GM23248 (cell line): Measurements from ENCODE around the gene SLC9A9. TPM values are rescaled to one million over a fixed set of nuclear protein-coding genes. Genes with fewer than 3 reads are reported as not detected.

ENCODE experiments used
- DNase-seq: peaks from one replicate; pipeline ENCODE4 v3.0.0-alpha.2; 2015
- H2AFZ ChIP-seq: fragments of 200-600 bp; sonication (generic); 2 replicates; pipeline ENCODE4 v1.6.1; 2016; ENCODE audit warnings: antibody characterized with exemption
- H3F3A ChIP-seq: fragments of 200-600 bp; sonication (generic); 2 replicates; pipeline ENCODE4 v1.6.1; 2016; ENCODE audit warnings: mild to moderate bottlenecking, antibody characterized with exemption, mixed run types; ENCODE audit not compliant: insufficient read depth
- H3K27ac ChIP-seq: fragments of 200-600 bp; sonication (generic); 2 replicates; pipeline ENCODE4 v1.5.1; 2016; ENCODE audit warnings: mild to moderate bottlenecking
- H3K27me3 ChIP-seq: fragments of 200-600 bp; sonication (generic); replicated peaks from 2 replicates; pipeline ENCODE4 v1.6.1; 2016; ENCODE audit warnings: mild to moderate bottlenecking; ENCODE audit not compliant: insufficient read depth
- H3K36me3 ChIP-seq: fragments of 200-600 bp; sonication (generic); 2 replicates; pipeline ENCODE4 v1.6.1; 2016; ENCODE audit warnings: low read depth, mild to moderate bottlenecking
- H3K4me1 ChIP-seq: fragments of 200-600 bp; sonication (generic); 2 replicates; pipeline ENCODE4 v1.6.1; 2016; ENCODE audit warnings: mild to moderate bottlenecking; ENCODE audit not compliant: insufficient read depth
- H3K4me2 ChIP-seq: fragments of 200-600 bp; sonication (generic); one replicate; pipeline ENCODE4 v1.6.1; 2016; ENCODE audit warnings: mild to moderate bottlenecking; ENCODE audit not compliant: unreplicated experiment
- H3K4me3 ChIP-seq: fragments of 200-600 bp; sonication (generic); 2 replicates; pipeline ENCODE4 v1.5.1; 2016; ENCODE audit warnings: mild to moderate bottlenecking
- H3K79me2 ChIP-seq: fragments of 200-600 bp; sonication (generic); 2 replicates; pipeline ENCODE4 v1.6.1; 2016; ENCODE audit warnings: mild to moderate bottlenecking; ENCODE audit not compliant: insufficient read depth
- H3K9ac ChIP-seq: fragments of 200-600 bp; sonication (generic); 2 replicates; pipeline ENCODE4 v1.6.1; 2016; ENCODE audit warnings: mild to moderate bottlenecking
- H3K9me2 ChIP-seq: fragments of 200-600 bp; sonication (generic); 2 replicates; pipeline ENCODE4 v1.6.1; 2016; ENCODE audit warnings: mixed run types, mild to moderate bottlenecking, moderate library complexity; ENCODE audit not compliant: insufficient read depth
- H3K9me3 ChIP-seq: fragments of 200-600 bp; sonication (generic); one replicate; pipeline ENCODE4 v1.6.1; 2017; ENCODE audit warnings: low read depth
- H4K20me1 ChIP-seq: fragments of 200-600 bp; sonication (generic); 2 replicates; pipeline ENCODE4 v1.6.0; 2016; ENCODE audit not compliant: insufficient read depth
- EZH2 ChIP-seq: fragments of 200-600 bp; sonication (generic); IDR thresholded peaks from 2 replicates; pipeline ENCODE4 v1.6.1; 2018; ENCODE audit warnings: antibody characterized with exemption, mild to moderate bottlenecking; ENCODE audit not compliant: insufficient read depth, poor library complexity, severe bottlenecking
- EZH2phosphoT487 ChIP-seq: fragments of 200-600 bp; sonication (generic); IDR thresholded peaks from 2 replicates; pipeline ENCODE4 v1.6.1; 2018; ENCODE audit warnings: antibody characterized with exemption, moderate library complexity, mild to moderate bottlenecking, low read depth; ENCODE audit not compliant: insufficient read depth
- WGBS, 2 experiments: methylation state at CpG; one replicate each; pipeline ENCODE4 v1.1.6; 2015 to 2017; ENCODE audit warnings: low lambda C conversion rate in 2 of 2, low coverage in 1 of 2; ENCODE audit errors: missing lambda C conversion rate in 2 of 2; 5-methylcytosine and 5-hydroxymethylcytosine counted together
- in situ Hi-C: fragments of 300-500 bp; cut with MboI; formaldehyde crosslinking; loops from 2 replicates; pipeline ENCODE4 v1.15.0; 2020
- polyA plus RNA-seq: library from polyadenylated mRNA; unstranded; fragments of >200 nt; fragmentation: Nextera tagmentation; extraction: Ambion mirVana; gene quantifications from 2 replicates; pipeline ENCODE4 v1.2.1, GENCODE V29; 2016
- total RNA-seq: library from RNA; depleted of rRNA; stranded (reverse); fragments of >200 nt; shearing (Covaris generic); gene quantifications from 2 replicates; pipeline ENCODE4 v1.2.3, GENCODE V29; 2014

Gene SLC9A9
- total and polyA plus RNA-seq, 2 experiments from 2014 or later, result 2.8 to 3.2 TPM

GRCh38 chr3:143581972-143582722 is 266.1 kb downstream of the SLC9A9 start:
- Histone ChIP-seq H4K20me1 (no peaks in the 10 kb centered on the region), H3F3A (0 out of 2 replicates have a peak, but pooled peaks cover 5% of the 10 kb centered on the region), H3K79me2 (no peaks in the 10 kb centered on the region), H3K9ac (no peak overlapping the region), H3K27ac (no peak overlapping the region), H3K4me2 (no peak overlapping the region), H3K9me3 (no peaks in the 10 kb centered on the region), H3K27me3 (no peaks in the 10 kb centered on the region), H2AFZ (no peak overlapping the region), H3K9me2 (no peaks in the 10 kb centered on the region), H3K4me1 (peaks cover 7% of the 10 kb centered on the region; the same call in 1 of the 2 replicates), H3K4me3 (no peak overlapping the region), H3K36me3 (no peaks in the 10 kb centered on the region)
- in situ Hi-C loops, result no loop called here
- no peak for TF ChIP-seq EZH2
- TF ChIP-seq EZH2phosphoT487, result no peak
- WGBS, 2 experiments, result 88% methylated on average over 6 of the region's 6 CpGs
- no peak for DNase-seq

DNA sequence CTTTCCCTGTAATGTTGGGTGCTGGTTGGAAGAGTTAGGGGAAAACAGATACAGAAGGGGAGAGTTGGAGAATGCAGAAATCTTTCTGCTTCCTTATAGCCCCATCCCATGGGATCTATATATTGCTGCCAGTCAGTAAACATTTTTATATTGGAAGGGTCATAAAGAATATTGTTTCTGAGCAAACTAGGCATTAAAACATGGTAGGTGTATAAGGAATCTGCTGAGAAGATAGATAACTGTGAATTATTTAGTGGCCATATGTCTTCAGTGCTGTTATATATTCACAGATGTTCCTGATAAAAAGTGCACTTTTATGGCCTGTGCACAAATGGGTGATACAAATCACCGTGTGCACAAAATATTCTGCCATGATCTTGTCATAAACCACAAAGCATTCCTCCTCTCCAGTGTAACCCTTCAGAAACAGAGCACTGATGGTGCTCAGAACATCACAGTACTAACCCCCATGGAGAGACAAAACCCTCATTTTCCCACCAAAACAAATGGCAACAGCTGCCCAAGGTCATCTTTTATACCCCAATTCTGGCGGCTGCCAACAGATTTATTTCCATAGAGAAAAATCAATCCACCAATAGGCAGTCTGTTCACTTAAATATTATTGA is 269.3 kb downstream of the SLC9A9 start:
- Histone ChIP-seq H3K27ac (no peak overlapping the region), H3K4me2 (no peak overlapping the region), H2AFZ (no peak overlapping the region), H4K20me1 (no peaks in the 10 kb centered on the region), H3K9me2 (no peaks in the 10 kb centered on the region), H3K79me2 (no peaks in the 10 kb centered on the region), H3K9me3 (no peaks in the 10 kb centered on the region), H3F3A (no peaks in the 10 kb centered on the region), H3K4me3 (no peak overlapping the region), H3K36me3 (no peaks in the 10 kb centered on the region), H3K27me3 (no peaks in the 10 kb centered on the region), H3K9ac (no peak overlapping the region), H3K4me1 (no peaks in the 10 kb centered on the region)
- in situ Hi-C loops, result no loop called here
- 71 to 79% methylated on average over 2 of the region's 2 CpGs for WGBS, 2 experiments
- no peak for DNase-seq
- no peak for TF ChIP-seq EZH2phosphoT487
- no peak for TF ChIP-seq EZH2

DNA sequence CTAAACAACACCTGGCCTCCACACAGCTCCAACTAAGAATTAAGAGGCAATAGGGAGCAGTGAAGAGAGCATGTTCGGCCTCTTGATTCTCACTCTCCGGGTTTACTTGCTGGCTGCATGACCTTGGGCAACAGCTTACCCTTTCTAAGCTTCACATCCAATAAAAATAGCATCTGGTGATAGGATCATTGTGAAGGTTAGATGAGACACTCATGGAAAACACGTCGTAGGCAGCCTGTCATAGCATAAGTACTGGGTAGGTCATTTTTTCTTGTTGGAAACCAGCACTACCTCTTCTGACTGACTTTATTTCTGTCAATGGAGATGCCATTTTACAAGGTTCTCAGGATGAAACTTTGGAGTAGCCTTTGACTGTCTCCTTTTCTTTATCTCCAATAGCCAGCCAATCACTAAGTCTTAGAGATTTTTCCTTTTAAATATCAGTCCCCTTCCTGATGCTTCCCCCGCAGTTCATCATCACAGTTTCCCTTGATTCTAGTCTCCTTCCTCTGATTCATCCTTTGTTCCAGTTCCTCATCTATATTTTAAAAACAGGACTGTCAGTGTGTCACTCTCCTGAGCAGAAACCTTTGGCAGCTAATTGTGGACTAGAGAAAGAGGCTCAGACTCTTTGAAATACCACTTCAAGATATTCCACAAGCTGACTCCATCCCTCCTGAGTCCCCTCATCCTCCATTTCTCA is 271.5 kb downstream of the SLC9A9 start:
- H3K36me3 ChIP-seq, result no peaks in the 10 kb centered on the region
- H2AFZ ChIP-seq, result no peak overlapping the region
- H3K79me2 ChIP-seq, result no peaks in the 10 kb centered on the region
- TF ChIP-seq EZH2phosphoT487, result no peak
- no peak for TF ChIP-seq EZH2
- no peaks in the 10 kb centered on the region for H4K20me1 ChIP-seq
- H3K9ac ChIP-seq, result no peak overlapping the region
- 94 to 97% methylated on average over 5 of the region's 5 CpGs for WGBS, 2 experiments
- no peaks in the 10 kb centered on the region for H3K4me1 ChIP-seq
- no peak overlapping the region for H3K27ac ChIP-seq
- in situ Hi-C loops, result no loop called here
- no peak overlapping the region for H3K4me3 ChIP-seq
- H3K9me3 ChIP-seq, result no peaks in the 10 kb centered on the region
- no peak overlapping the region for H3K4me2 ChIP-seq
- no peaks in the 10 kb centered on the region for H3K27me3 ChIP-seq
- DNase-seq, result no peak
- no peaks in the 10 kb centered on the region for H3K9me2 ChIP-seq
- no peaks in the 10 kb centered on the region for H3F3A ChIP-seq

DNA sequence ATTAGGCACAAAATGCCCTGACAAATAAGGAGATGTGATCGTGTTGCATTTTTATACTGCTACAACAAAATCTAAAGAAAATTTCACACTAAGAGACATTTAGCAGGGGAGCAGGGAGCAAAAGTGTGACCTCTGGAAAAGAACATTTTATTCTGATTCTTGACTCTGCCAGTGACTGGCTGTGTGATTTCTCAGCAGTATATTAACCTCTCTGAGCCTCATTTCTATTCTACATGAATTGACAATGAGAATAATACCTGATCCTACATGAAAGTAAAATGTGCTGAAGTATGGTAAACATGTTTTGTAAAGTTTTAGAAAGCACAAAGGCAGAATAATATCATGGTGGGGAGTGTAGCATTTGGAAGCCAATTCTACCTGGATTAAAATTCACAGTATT is 273.3 kb downstream of the SLC9A9 start:
- DNase-seq, result no peak
- Histone ChIP-seq H3K4me3 (no peak overlapping the region), H2AFZ (no peak overlapping the region), H3K27me3 (no peaks in the 10 kb centered on the region), H3K79me2 (no peaks in the 10 kb centered on the region), H3K9me3 (no peaks in the 10 kb centered on the region), H3K36me3 (no peaks in the 10 kb centered on the region), H3K4me2 (no peak overlapping the region), H3K9ac (no peak overlapping the region), H3K4me1 (no peaks in the 10 kb centered on the region), H4K20me1 (no peaks in the 10 kb centered on the region), H3F3A (no peaks in the 10 kb centered on the region), H3K9me2 (no peaks in the 10 kb centered on the region), H3K27ac (no peak overlapping the region)
- WGBS, 2 experiments, result 92 to 94% methylated on average over 1 of the region's 1 CpG
- TF ChIP-seq EZH2phosphoT487 (no peak), EZH2 (no peak)
- in situ Hi-C loops, result no loop called here
